ENCODE data around the gene ACE2.

GRCh38 chrX:15606136-15606535 is 5.4 kb upstream of the ACE2 start:
- no peak for TF ChIP-seq CTCF (IDR thresholded peaks at IDR 0.05; ENCODE audit: borderline replicate concordance, extremely low read depth, low read length, poor library complexity, severe bottlenecking)
- no peak for TF ChIP-seq EZH2 (IDR thresholded peaks at IDR 0.05; ENCODE audit: borderline replicate concordance, low read depth, low read length, severe bottlenecking)
